Neuron (in vitro differentiated cells): Measurements from ENCODE around the gene TARS3.

ENCODE experiments used
- H2AFZ ChIP-seq: one replicate; pipeline ENCODE4 v1.6.1; 2013; ENCODE audit warnings: low read depth, mild to moderate bottlenecking, inconsistent platforms, low read length, moderate library complexity
- H3K27me3 ChIP-seq: one replicate; pipeline ENCODE4 v1.6.1; 2013; ENCODE audit warnings: low read length; ENCODE audit not compliant: insufficient read depth
- H3K36me3 ChIP-seq: one replicate; pipeline ENCODE4 v1.6.1; 2013; ENCODE audit warnings: low read length; ENCODE audit not compliant: insufficient read depth
- H3K4me1 ChIP-seq: one replicate; pipeline ENCODE4 v1.6.1; 2013; ENCODE audit warnings: low read length; ENCODE audit not compliant: insufficient read depth
- H3K4me3 ChIP-seq: 2 replicates; pipeline ENCODE4 v1.5.1; 2013; ENCODE audit warnings: mild to moderate bottlenecking, low read length, moderate library complexity
- H3K9me3 ChIP-seq: one replicate; pipeline ENCODE4 v1.6.1; 2013; ENCODE audit warnings: low read length

Gene TARS3

GRCh38 chr15:101613130-101614000, 110.9 kb downstream of the TARS3 start:
- no peaks in the 10 kb centered on the region for H3K36me3 ChIP-seq
- no peak overlapping the region for H3K4me3 ChIP-seq
- H3K4me1 ChIP-seq: peaks cover 11% of the 10 kb centered on the region
- no peaks in the 10 kb centered on the region for H3K9me3 ChIP-seq
- H3K27me3 ChIP-seq: no peaks in the 10 kb centered on the region
- no peak overlapping the region for H2AFZ ChIP-seq

DNA sequence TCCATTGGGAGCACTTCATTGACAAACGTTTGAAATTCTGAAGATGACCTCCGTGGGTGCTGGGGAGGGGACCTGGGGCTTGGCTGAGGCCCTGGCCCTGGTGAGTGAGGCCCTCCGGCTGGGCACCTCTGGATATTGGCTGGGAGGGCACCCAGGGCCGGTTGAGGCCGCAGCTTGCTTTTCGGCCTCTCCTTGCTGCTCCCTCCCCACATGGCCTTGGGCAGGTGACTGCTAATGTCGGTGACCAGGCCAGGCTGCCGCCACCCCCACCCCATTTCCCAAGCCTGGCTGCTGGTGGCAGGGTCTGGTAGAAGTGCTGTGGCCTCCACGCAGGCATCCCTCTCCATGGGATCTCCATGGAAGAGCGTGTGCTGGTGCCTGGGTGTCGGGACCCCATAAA, 111.6 kb downstream of the TARS3 start:
- Histone ChIP-seq H3K36me3 (no peaks in the 10 kb centered on the region), H3K27me3 (no peaks in the 10 kb centered on the region), H3K4me3 (no peak overlapping the region), H3K4me1 (peaks cover 11% of the 10 kb centered on the region), H3K9me3 (no peaks in the 10 kb centered on the region), H2AFZ (no peak overlapping the region)

GRCh38 chr15:101611580-101612299, 112.5 kb downstream of the TARS3 start:
- Histone ChIP-seq H2AFZ (no peak overlapping the region), H3K36me3 (no peaks in the 10 kb centered on the region), H3K4me3 (no peak overlapping the region), H3K27me3 (no peaks in the 10 kb centered on the region), H3K9me3 (no peaks in the 10 kb centered on the region), H3K4me1 (peaks cover 10% of the 10 kb centered on the region)

- Histone ChIP-seq H3K9me3 (no peaks in the 10 kb centered on the region), H3K27me3 (no peaks in the 10 kb centered on the region), H3K36me3 (no peaks in the 10 kb centered on the region), H3K4me3 (no peak overlapping the region), H3K4me1 (peaks cover 3% of the 10 kb centered on the region), H2AFZ (no peak overlapping the region)
Observed at GRCh38 chr15:101611007-101611406, 113.3 kb downstream of the TARS3 start.

DNA sequence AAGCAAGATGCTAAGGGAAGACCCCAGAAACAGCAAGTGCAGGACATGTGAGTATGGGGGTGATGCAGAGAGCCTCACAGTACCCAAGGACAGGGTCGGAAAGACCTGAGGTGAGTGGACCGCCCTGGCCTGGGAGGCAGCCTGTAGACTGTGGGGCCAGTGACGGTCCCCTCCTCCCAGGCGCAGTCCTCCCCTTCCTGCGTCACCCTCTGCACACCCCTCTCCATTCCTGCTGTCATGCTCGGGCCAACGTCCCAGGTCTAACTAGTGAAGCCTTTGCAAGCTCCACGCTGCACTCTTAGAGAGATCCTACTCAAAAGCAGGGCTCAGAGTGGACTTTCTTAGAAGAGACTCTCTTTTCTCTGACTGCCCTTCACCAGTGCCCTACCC, 113.7 kb downstream of the TARS3 start:
- Histone ChIP-seq H3K27me3 (no peaks in the 10 kb centered on the region), H2AFZ (no peak overlapping the region), H3K9me3 (no peaks in the 10 kb centered on the region), H3K36me3 (no peaks in the 10 kb centered on the region), H3K4me3 (no peak overlapping the region), H3K4me1 (no peaks in the 10 kb centered on the region)

DNA sequence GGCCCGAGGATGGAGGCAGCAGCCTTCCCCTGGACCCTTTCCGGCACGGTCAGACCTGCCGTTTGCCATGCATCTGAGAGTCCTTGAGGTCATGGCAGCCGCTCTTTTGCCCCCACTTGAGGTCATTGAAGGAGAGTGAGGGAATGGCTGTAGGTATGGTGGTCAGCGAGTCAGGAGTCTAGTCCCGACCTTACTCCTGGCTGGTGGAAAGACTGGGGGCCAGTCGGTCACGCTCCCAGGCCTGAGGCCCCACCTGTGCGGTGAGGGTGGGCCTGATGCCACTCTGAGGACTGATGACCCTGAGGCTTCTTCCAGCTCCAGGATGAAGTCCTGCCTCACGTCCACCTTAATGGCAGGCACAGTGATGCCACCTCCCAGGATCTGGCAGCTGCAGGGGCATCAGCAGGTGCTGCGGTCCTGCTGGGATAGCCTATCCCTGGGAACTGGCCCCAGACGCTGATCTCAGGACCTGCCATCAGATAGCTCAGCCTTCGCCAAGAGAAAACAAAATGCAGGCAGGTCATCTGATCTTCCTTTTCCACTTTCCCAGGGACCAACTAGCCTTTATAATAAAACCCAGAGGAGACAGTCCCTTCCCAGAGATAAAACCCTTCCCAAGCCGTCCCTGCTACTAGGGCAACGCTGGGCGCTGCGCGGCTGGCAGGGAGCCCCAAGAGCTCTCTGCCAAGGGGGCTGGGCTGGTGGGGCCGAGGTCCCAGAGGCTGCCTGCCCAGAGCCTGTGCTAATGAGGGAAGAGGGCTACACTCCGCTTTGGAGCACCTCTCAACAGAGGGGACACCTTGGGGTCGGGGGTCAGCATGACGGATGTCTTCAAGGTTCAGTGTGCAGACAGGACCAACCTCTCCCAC, 114.3 kb downstream of the TARS3 start:
- no peaks in the 10 kb centered on the region for H3K27me3 ChIP-seq
- no peak overlapping the region for H3K4me3 ChIP-seq
- no peaks in the 10 kb centered on the region for H3K9me3 ChIP-seq
- H3K36me3 ChIP-seq: no peaks in the 10 kb centered on the region
- H3K4me1 ChIP-seq: no peaks in the 10 kb centered on the region
- H2AFZ ChIP-seq: no peak overlapping the region

- Histone ChIP-seq H3K9me3 (no peaks in the 10 kb centered on the region), H3K4me1 (no peaks in the 10 kb centered on the region), H3K36me3 (no peaks in the 10 kb centered on the region), H2AFZ (no peak overlapping the region), H3K27me3 (no peaks in the 10 kb centered on the region), H3K4me3 (no peak overlapping the region)
Observed at GRCh38 chr15:101608201-101608600, 116.1 kb downstream of the TARS3 start.

DNA sequence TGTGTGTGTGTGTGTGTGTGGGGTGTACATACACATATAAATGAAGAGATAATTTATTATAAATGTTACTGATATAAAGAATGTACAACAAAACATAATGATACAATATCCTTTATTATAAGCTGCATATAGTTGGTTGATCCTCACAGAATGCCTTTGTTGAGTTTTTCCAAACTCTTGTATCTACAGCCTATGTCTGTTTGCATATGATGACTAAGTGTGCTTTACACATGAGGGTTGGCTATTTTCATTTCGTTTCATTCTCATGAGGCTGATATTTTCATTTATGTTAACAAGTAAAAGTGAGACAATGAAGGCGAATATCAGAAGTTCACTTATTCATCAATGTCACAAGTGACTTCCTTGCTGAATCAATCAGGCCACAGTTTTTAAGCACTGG, 117.2 kb downstream of the TARS3 start:
- H3K4me3 ChIP-seq: no peak overlapping the region
- no peaks in the 10 kb centered on the region for H3K4me1 ChIP-seq
- H3K9me3 ChIP-seq: no peaks in the 10 kb centered on the region
- H3K36me3 ChIP-seq: no peaks in the 10 kb centered on the region
- H3K27me3 ChIP-seq: no peaks in the 10 kb centered on the region
- no peak overlapping the region for H2AFZ ChIP-seq

GRCh38 chr15:101604124-101604874, 120.0 kb downstream of the TARS3 start:
- no peaks in the 10 kb centered on the region for H3K27me3 ChIP-seq
- H3K9me3 ChIP-seq: no peaks in the 10 kb centered on the region
- no peaks in the 10 kb centered on the region for H3K36me3 ChIP-seq
- no peak overlapping the region for H3K4me3 ChIP-seq
- H3K4me1 ChIP-seq: no peaks in the 10 kb centered on the region
- H2AFZ ChIP-seq: no peak overlapping the region
